T-helper 2 cell treated with Interferon-gamma antibody and Interleukin-4, amounts not matched to agents 5 μg/mL and 100 μg/mL, for 36 hours (primary cell): ENCODE data around the gene ADAMTS12.

Experiments
- DNase-seq: peaks from one replicate; pipeline ENCODE4 v3.0.0; 2021; ENCODE audit warnings: low spot score
- H3K27ac Mint-ChIP-seq: one replicate; pipeline ENCODE4 v1.8.0; 2021; ENCODE audit warnings: mild to moderate bottlenecking, mixed read lengths
- H3K27me3 Mint-ChIP-seq: one replicate; pipeline ENCODE4 v1.8.0; 2021; ENCODE audit warnings: low read depth, mixed read lengths
- H3K36me3 Mint-ChIP-seq: one replicate; pipeline ENCODE4 v1.8.0; 2021; ENCODE audit warnings: low read depth, mixed read lengths
- H3K4me1 Mint-ChIP-seq: one replicate; pipeline ENCODE4 v1.8.0; 2021; ENCODE audit warnings: low read depth, mixed read lengths
- H3K4me3 Mint-ChIP-seq: one replicate; pipeline ENCODE4 v1.8.0; 2022; ENCODE audit warnings: mild to moderate bottlenecking, moderate library complexity, mixed read lengths
- H3K9me3 Mint-ChIP-seq: one replicate; pipeline ENCODE4 v1.8.0; 2021; ENCODE audit warnings: mixed read lengths

Gene ADAMTS12

GRCh38 chr5:33631786-33632185 is 260.0 kb downstream of the ADAMTS12 start:
- no peak for DNase-seq
- Mint-ChIP-seq H3K27ac (no peak overlapping the region), H3K9me3 (no peaks in the 10 kb centered on the region), H3K36me3 (no peaks in the 10 kb centered on the region), H3K4me1 (no peaks in the 10 kb centered on the region), H3K4me3 (no peak overlapping the region), H3K27me3 (no peaks in the 10 kb centered on the region)

GRCh38 chr5:33631139-33631538 is 260.7 kb downstream of the ADAMTS12 start:
- no peaks in the 10 kb centered on the region for H3K36me3 Mint-ChIP-seq
- H3K27me3 Mint-ChIP-seq: no peaks in the 10 kb centered on the region
- no peak for DNase-seq
- no peak overlapping the region for H3K4me3 Mint-ChIP-seq
- H3K9me3 Mint-ChIP-seq: no peaks in the 10 kb centered on the region
- no peak overlapping the region for H3K27ac Mint-ChIP-seq
- no peaks in the 10 kb centered on the region for H3K4me1 Mint-ChIP-seq

- DNase-seq: no peak
- H3K9me3 Mint-ChIP-seq: no peaks in the 10 kb centered on the region
- no peak overlapping the region for H3K27ac Mint-ChIP-seq
- H3K4me3 Mint-ChIP-seq: no peak overlapping the region
- no peaks in the 10 kb centered on the region for H3K4me1 Mint-ChIP-seq
- H3K36me3 Mint-ChIP-seq: no peaks in the 10 kb centered on the region
- no peaks in the 10 kb centered on the region for H3K27me3 Mint-ChIP-seq
These were observed 261.8 kb downstream of the ADAMTS12 start for GRCh38 chr5:33629999-33630398.

GRCh38 chr5:33628796-33629195 is 263.0 kb downstream of the ADAMTS12 start:
- H3K36me3 Mint-ChIP-seq: no peaks in the 10 kb centered on the region
- no peak overlapping the region for H3K27ac Mint-ChIP-seq
- H3K9me3 Mint-ChIP-seq: no peaks in the 10 kb centered on the region
- no peaks in the 10 kb centered on the region for H3K4me1 Mint-ChIP-seq
- DNase-seq: no peak
- no peak overlapping the region for H3K4me3 Mint-ChIP-seq
- H3K27me3 Mint-ChIP-seq: no peaks in the 10 kb centered on the region

GRCh38 chr5:33621514-33621913 is 270.3 kb downstream of the ADAMTS12 start:
- Mint-ChIP-seq H3K4me1 (no peaks in the 10 kb centered on the region), H3K36me3 (no peaks in the 10 kb centered on the region), H3K9me3 (no peaks in the 10 kb centered on the region), H3K4me3 (no peak overlapping the region), H3K27ac (no peak overlapping the region), H3K27me3 (no peaks in the 10 kb centered on the region)
- no peak for DNase-seq

- H3K9me3 Mint-ChIP-seq: no peaks in the 10 kb centered on the region
- no peak overlapping the region for H3K27ac Mint-ChIP-seq
- H3K4me1 Mint-ChIP-seq: no peaks in the 10 kb centered on the region
- DNase-seq: no peak
- H3K36me3 Mint-ChIP-seq: no peaks in the 10 kb centered on the region
- H3K4me3 Mint-ChIP-seq: no peak overlapping the region
- H3K27me3 Mint-ChIP-seq: no peaks in the 10 kb centered on the region
These were observed 277.8 kb downstream of the ADAMTS12 start for GRCh38 chr5:33614039-33614438.

GRCh38 chr5:33612386-33612785 is 279.4 kb downstream of the ADAMTS12 start:
- DNase-seq: no peak
- no peaks in the 10 kb centered on the region for H3K4me1 Mint-ChIP-seq
- no peaks in the 10 kb centered on the region for H3K27me3 Mint-ChIP-seq
- H3K36me3 Mint-ChIP-seq: no peaks in the 10 kb centered on the region
- H3K9me3 Mint-ChIP-seq: no peaks in the 10 kb centered on the region
- no peak overlapping the region for H3K27ac Mint-ChIP-seq
- H3K4me3 Mint-ChIP-seq: no peak overlapping the region

GRCh38 chr5:33611877-33612276 is 279.9 kb downstream of the ADAMTS12 start:
- Mint-ChIP-seq H3K4me3 (no peak overlapping the region), H3K36me3 (no peaks in the 10 kb centered on the region), H3K9me3 (no peaks in the 10 kb centered on the region), H3K27ac (no peak overlapping the region), H3K4me1 (no peaks in the 10 kb centered on the region), H3K27me3 (no peaks in the 10 kb centered on the region)
- DNase-seq: no peak

GRCh38 chr5:33608344-33609041 is 283.3 kb downstream of the ADAMTS12 start:
- H3K4me1 Mint-ChIP-seq: no peaks in the 10 kb centered on the region
- H3K9me3 Mint-ChIP-seq: no peaks in the 10 kb centered on the region
- no peaks in the 10 kb centered on the region for H3K27me3 Mint-ChIP-seq

GRCh38 chr5:33604503-33604902 is 287.3 kb downstream of the ADAMTS12 start:
- Mint-ChIP-seq H3K27ac (no peak overlapping the region), H3K4me3 (no peak overlapping the region), H3K36me3 (no peaks in the 10 kb centered on the region), H3K9me3 (no peaks in the 10 kb centered on the region), H3K4me1 (no peaks in the 10 kb centered on the region), H3K27me3 (no peaks in the 10 kb centered on the region)
- no peak for DNase-seq

More at GRCh38 chr5:33608344-33609041, 283.3 kb downstream of the ADAMTS12 start:
- Mint-ChIP-seq H3K4me3 (no peak overlapping the region), H3K27ac (no peak overlapping the region), H3K36me3 (no peaks in the 10 kb centered on the region)
- no peak for DNase-seq

- H3K27me3 Mint-ChIP-seq: no peaks in the 10 kb centered on the region
- H3K36me3 Mint-ChIP-seq: no peaks in the 10 kb centered on the region
- no peak overlapping the region for H3K4me3 Mint-ChIP-seq
- no peak for DNase-seq
- H3K4me1 Mint-ChIP-seq: no peaks in the 10 kb centered on the region
- H3K9me3 Mint-ChIP-seq: no peaks in the 10 kb centered on the region
- no peak overlapping the region for H3K27ac Mint-ChIP-seq
These were observed 289.9 kb downstream of the ADAMTS12 start for GRCh38 chr5:33601881-33602280.

GRCh38 chr5:33595303-33595702 is 296.5 kb downstream of the ADAMTS12 start:
- Mint-ChIP-seq H3K27ac (no peak overlapping the region), H3K27me3 (no peaks in the 10 kb centered on the region)

GRCh38 chr5:33594006-33594405 is 297.8 kb downstream of the ADAMTS12 start:
- no peak overlapping the region for H3K4me3 Mint-ChIP-seq
- no peak overlapping the region for H3K27ac Mint-ChIP-seq
- DNase-seq: no peak
- H3K9me3 Mint-ChIP-seq: no peaks in the 10 kb centered on the region
- H3K36me3 Mint-ChIP-seq: no peaks in the 10 kb centered on the region
- H3K4me1 Mint-ChIP-seq: no peaks in the 10 kb centered on the region
- H3K27me3 Mint-ChIP-seq: no peaks in the 10 kb centered on the region

More at GRCh38 chr5:33595303-33595702, 296.5 kb downstream of the ADAMTS12 start:
- DNase-seq: no peak
- Mint-ChIP-seq H3K4me3 (no peak overlapping the region), H3K36me3 (no peaks in the 10 kb centered on the region), H3K9me3 (no peaks in the 10 kb centered on the region), H3K4me1 (no peaks in the 10 kb centered on the region)

GRCh38 chr5:33592245-33592644 is 299.5 kb downstream of the ADAMTS12 start:
- no peaks in the 10 kb centered on the region for H3K36me3 Mint-ChIP-seq
- H3K9me3 Mint-ChIP-seq: no peaks in the 10 kb centered on the region
- H3K4me1 Mint-ChIP-seq: no peaks in the 10 kb centered on the region
- H3K27me3 Mint-ChIP-seq: no peaks in the 10 kb centered on the region
- H3K4me3 Mint-ChIP-seq: no peak overlapping the region
- no peak overlapping the region for H3K27ac Mint-ChIP-seq
- no peak for DNase-seq
